ENCODE results near the gene BRSK1.

- no peak for TF ChIP-seq POLR2AphosphoS5 (IDR thresholded peaks at IDR 0.05)
- no peak for TF ChIP-seq CTCF (IDR thresholded peaks at IDR 0.05 in 8 of 11, conservative IDR thresholded peaks at IDR 0.05 in 3 of 11)
- no peak for TF ChIP-seq POLR2A (IDR thresholded peaks at IDR 0.05)
These were observed 7.7 kb upstream of the BRSK1 start for GRCh38 chr19:55275851-55276719.
